A673 (cell line): Measurements from ENCODE around the gene APBA3. TPM values are rescaled to one million over a fixed set of nuclear protein-coding genes. Genes with fewer than 3 reads are reported as not detected.

Experiments
- BruUV-seq: library from RNA; stranded (reverse); fragments of 400-500 nt; replicated peaks from 2 replicates; lab custom pipeline; 2021; lab: Mats Ljungman, UMichigan
- CTCF ChIA-PET: fragments of 300-600 bp; sonication (Branson Sonifier 250); formaldehyde crosslinking; loops from one replicate; lab custom pipeline; 2022; ENCODE audit warnings: antibody characterized with exemption; lab: Charles Lee
- POLR2A ChIA-PET: fragments of 300-600 bp; sonication (Branson Sonifier 250); formaldehyde crosslinking; loops from one replicate; lab custom pipeline; 2022; ENCODE audit warnings: antibody characterized with exemption; ENCODE audit not compliant: low non-redundant PET; lab: Charles Lee
- DNase-seq: peaks from one replicate; pipeline ENCODE4 v3.0.0-alpha.2; 2015; ENCODE audit warnings: low spot score
- H3K27ac ChIP-seq: fragments of 200-600 bp; sonication (generic); 2 replicates; pipeline ENCODE4 v1.5.1; 2016; ENCODE audit warnings: mixed run types, low read depth, mild to moderate bottlenecking, mixed read lengths, antibody characterized with exemption, low read length; ENCODE audit not compliant: poor library complexity, severe bottlenecking
- H3K27me3 ChIP-seq: fragments of 200-600 bp; sonication (generic); replicated peaks from 2 replicates; pipeline ENCODE4 v1.6.1; 2017; ENCODE audit warnings: mixed run types, low read depth, mild to moderate bottlenecking, mixed read lengths, antibody characterized with exemption, low read length; ENCODE audit not compliant: insufficient read depth, poor library complexity
- H3K36me3 ChIP-seq: fragments of 200-600 bp; sonication (generic); 2 replicates; pipeline ENCODE4 v1.6.1; 2016; ENCODE audit warnings: mixed run types, mild to moderate bottlenecking, mixed read lengths, antibody characterized with exemption, low read length; ENCODE audit not compliant: insufficient read depth, poor library complexity, severe bottlenecking
- H3K4me1 ChIP-seq: fragments of 200-600 bp; sonication (generic); 2 replicates; pipeline ENCODE4 v1.6.1; 2017; ENCODE audit warnings: mixed run types, mild to moderate bottlenecking, mixed read lengths, antibody characterized with exemption, low read length; ENCODE audit not compliant: insufficient read depth, poor library complexity, severe bottlenecking
- H3K4me3 ChIP-seq: fragments of 200-600 bp; sonication (generic); 2 replicates; pipeline ENCODE4 v1.5.1; 2016; ENCODE audit warnings: low read depth, mixed run types, mild to moderate bottlenecking, mixed read lengths, low read length; ENCODE audit not compliant: poor library complexity, severe bottlenecking
- H3K9me3 ChIP-seq: fragments of 200-600 bp; sonication (generic); 2 replicates; pipeline ENCODE4 v1.6.1; 2016; ENCODE audit warnings: mixed run types, low read depth, mild to moderate bottlenecking, mixed read lengths, antibody characterized with exemption, low read length; ENCODE audit not compliant: poor library complexity, severe bottlenecking
- EZH2 ChIP-seq: fragments of 200-600 bp; sonication (generic); IDR thresholded peaks from 2 replicates; pipeline ENCODE4 v1.6.1; 2017; ENCODE audit warnings: borderline replicate concordance, low read depth, mild to moderate bottlenecking, mixed read lengths, antibody characterized with exemption, low read length; ENCODE audit not compliant: poor library complexity, severe bottlenecking
- intact Hi-C: fragments of 100-400 bp; cut with micrococcal nuclease; formaldehyde crosslinking; loops from one replicate; pipeline ENCODE4 v1.10.0; 2022; ENCODE audit not compliant: unreplicated experiment
- total RNA-seq: library from RNA; stranded (reverse); gene quantifications from 2 replicates; pipeline ENCODE4 v1.2.3, GENCODE V29; 2021
- TF ChIP-seq, protein P1 (sequence below): fragments of 300-800, 200-600 bp; sonication (generic); conservative IDR thresholded peaks from 2 replicates; pipeline ENCODE4 v1.5.1; 2017; ENCODE audit warnings: low read depth, mild to moderate bottlenecking, antibody characterized with exemption, low read length, moderate library complexity, mixed read lengths

The APBA3 gene
- total RNA-seq, 1 experiment from 2014 or later, result 30.0 TPM

GRCh38 chr19:3701200-3701599 is 60.3 kb downstream of the APBA3 start:
- H3K36me3 ChIP-seq, result no peaks in the 10 kb centered on the region
- no peaks in the 10 kb centered on the region for H3K4me1 ChIP-seq
- DNase-seq, result no peak
- no TSS peak for BruUV-seq
- no peaks in the 10 kb centered on the region for H3K27me3 ChIP-seq
- H3K9me3 ChIP-seq, result no peaks in the 10 kb centered on the region
- TF ChIP-seq, protein P1, sequence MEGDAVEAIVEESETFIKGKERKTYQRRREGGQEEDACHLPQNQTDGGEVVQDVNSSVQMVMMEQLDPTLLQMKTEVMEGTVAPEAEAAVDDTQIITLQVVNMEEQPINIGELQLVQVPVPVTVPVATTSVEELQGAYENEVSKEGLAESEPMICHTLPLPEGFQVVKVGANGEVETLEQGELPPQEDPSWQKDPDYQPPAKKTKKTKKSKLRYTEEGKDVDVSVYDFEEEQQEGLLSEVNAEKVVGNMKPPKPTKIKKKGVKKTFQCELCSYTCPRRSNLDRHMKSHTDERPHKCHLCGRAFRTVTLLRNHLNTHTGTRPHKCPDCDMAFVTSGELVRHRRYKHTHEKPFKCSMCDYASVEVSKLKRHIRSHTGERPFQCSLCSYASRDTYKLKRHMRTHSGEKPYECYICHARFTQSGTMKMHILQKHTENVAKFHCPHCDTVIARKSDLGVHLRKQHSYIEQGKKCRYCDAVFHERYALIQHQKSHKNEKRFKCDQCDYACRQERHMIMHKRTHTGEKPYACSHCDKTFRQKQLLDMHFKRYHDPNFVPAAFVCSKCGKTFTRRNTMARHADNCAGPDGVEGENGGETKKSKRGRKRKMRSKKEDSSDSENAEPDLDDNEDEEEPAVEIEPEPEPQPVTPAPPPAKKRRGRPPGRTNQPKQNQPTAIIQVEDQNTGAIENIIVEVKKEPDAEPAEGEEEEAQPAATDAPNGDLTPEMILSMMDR, result no peak
- no peak for TF ChIP-seq EZH2
- H3K4me3 ChIP-seq, result no peak overlapping the region
- CTCF ChIA-PET, result no interaction called here
- POLR2A ChIA-PET, result no interaction called here
- intact Hi-C loops, result loop anchor here (2.0 to 10.0 kb wide), 2 partner anchors 34 to 156 kb away; no protein-coding TSS in a partner anchor
- H3K27ac ChIP-seq, result no peak overlapping the region

Other genes starting within 250 kb of the APBA3 start
- 4.2 and 7.7 TPM in 2 replicates for gene TEKTIP1, start 222.5 kb downstream of the APBA3 start, total RNA-seq
- gene MFSD12, start 204.1 kb downstream of the APBA3 start, total RNA-seq, result 44.7 and 48.2 TPM in 2 replicates
- 53.9 and 71.5 TPM in 2 replicates for gene HMG20B, start 188.7 kb downstream of the APBA3 start, total RNA-seq
- gene GIPC3, start 176.2 kb downstream of the APBA3 start, total RNA-seq, result 0.34 and 1.2 TPM in 2 replicates
- gene TBXA2R, start 154.8 kb downstream of the APBA3 start, total RNA-seq, result 0.56 and 0.70 TPM in 2 replicates
- 35.9 and 36.3 TPM in 2 replicates for gene CACTIN, start 134.9 kb downstream of the APBA3 start, total RNA-seq
- 35.5 and 36.8 TPM in 2 replicates for gene PIP5K1C, start 61.2 kb downstream of the APBA3 start, total RNA-seq
- gene TJP3, start 53.3 kb downstream of the APBA3 start, total RNA-seq, result 0.63 TPM in 1 of 2 replicates, not detected in the other
- gene MRPL54, start 990 bp upstream of the APBA3 start, total RNA-seq, result 47.2 and 51.3 TPM in 2 replicates
- not detected in 2 replicates for gene RAX2, start 10.5 kb upstream of the APBA3 start, total RNA-seq
- 2.0 and 3.5 TPM in 2 replicates for gene MATK, start 24.7 kb upstream of the APBA3 start, total RNA-seq
- 1.7 and 2.0 TPM in 2 replicates for gene ZFR2, start 107.3 kb upstream of the APBA3 start, total RNA-seq
- 0.76 and 0.95 TPM in 2 replicates for gene ATCAY, start 119.0 kb upstream of the APBA3 start, total RNA-seq
- gene NMRK2, start 171.4 kb upstream of the APBA3 start, total RNA-seq, result not detected in 2 replicates
- gene DAPK3, start 209.4 kb upstream of the APBA3 start, total RNA-seq, result 58.3 and 65.9 TPM in 2 replicates
- 2,701 and 2,706 TPM in 2 replicates for gene EEF2, start 223.8 kb upstream of the APBA3 start, total RNA-seq
- 48.1 and 59.1 TPM in 2 replicates for gene PIAS4, start 246.0 kb upstream of the APBA3 start, total RNA-seq